Measurements from ENCODE around the gene TRIM62.

TRIM62 gene

DNA sequence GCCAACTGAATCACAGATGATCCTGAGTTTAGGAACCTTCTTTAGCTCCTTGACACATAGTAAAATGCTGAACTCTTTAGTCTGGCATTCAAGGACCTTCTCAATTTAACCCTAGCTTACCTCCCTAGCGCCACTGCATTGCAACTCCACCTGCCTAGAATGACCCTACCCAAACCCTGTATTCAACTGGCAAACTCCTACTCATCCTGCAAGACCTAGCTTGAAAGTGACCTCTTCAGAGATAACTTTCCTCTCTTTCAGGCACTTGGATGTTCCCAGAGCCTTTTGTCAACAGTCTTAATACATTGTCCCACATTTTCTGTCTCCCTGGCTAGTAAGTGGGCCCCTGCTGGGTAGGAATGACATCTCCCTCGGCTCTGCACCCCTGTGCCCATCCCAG lies 19.7 kb downstream of the TRIM62 start:
- DNase-seq (ENCODE audit: low read depth in 2 of 2, low spot score in 1 of 2) = no peak

DNA sequence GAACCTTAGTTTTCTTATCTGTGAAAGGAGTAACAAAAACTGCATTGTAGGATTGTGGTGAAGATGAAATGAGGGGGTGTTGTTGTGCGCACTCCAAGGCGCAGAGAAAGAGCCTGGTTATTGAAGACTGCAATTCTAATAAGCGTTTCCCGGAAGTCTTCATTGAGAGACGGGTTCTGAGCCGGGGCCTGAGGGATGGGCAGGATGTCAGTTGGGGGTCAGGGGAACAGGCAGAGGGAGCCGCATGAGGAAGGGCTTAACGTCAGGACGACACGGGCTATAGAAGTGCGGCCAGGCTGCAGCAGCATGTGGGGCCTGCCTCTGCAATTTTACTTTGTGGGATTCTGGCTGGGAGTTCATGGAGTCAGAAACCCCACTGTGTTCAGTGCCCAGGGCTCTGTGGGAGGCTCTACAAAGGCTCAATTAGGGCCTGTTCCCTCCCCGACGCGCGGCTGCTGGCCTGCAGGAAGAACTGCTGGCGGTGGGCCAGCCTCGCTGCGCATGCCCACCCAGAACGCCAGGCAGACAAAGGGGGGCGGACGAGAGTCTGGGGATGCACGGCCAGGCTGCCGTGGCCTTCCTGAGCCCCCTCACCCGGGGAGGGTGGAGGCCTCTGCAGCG lies 20.7 kb downstream of the TRIM62 start:
- DNase-seq (ENCODE audit: low read depth in 2 of 2, low spot score in 1 of 2) = no peak

DNA sequence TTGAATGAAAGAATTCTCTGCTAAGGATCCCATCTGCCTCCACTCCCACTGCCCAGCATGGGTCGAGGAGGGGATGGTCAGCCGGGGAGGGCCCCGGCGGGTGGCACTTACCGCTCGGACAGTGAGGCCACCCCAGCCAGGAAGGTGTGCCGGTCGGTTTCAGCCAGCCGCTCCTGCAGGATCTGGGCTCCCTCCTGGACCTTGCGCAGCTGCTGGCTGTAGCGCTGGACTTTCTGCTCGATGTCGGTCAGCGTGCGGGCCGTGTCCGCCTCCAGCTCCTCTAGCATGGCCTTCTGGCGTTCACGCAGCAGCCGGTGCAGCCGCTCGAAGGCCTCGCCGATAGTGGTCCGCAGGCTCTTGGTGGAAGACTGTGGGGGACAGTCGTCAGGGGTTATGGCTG lies 22.3 kb downstream of the TRIM62 start:
- DNase-seq (ENCODE audit: low read depth in 2 of 2, low spot score in 1 of 2) = no peak

DNA sequence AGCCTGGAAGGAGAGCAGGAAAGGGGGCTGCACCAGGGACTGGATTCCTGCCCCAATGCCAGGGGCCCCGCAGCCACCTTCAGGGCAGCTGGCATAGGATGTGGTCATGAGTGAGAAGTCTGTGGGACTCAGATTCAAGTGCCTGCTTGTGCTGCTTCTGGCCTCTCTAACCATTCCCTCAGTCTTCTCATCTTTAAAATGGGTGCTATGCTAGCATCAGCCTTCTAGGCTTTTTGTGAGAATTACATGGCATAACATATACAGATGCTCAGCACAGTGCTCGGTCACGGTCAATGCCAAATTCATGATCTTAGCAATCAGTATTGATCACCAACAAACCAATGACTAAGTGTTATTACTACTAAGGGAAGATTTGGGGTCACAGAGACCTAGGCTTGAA lies 23.5 kb downstream of the TRIM62 start:
- no peak for DNase-seq (ENCODE audit: low read depth in 2 of 2, low spot score in 1 of 2)

DNA sequence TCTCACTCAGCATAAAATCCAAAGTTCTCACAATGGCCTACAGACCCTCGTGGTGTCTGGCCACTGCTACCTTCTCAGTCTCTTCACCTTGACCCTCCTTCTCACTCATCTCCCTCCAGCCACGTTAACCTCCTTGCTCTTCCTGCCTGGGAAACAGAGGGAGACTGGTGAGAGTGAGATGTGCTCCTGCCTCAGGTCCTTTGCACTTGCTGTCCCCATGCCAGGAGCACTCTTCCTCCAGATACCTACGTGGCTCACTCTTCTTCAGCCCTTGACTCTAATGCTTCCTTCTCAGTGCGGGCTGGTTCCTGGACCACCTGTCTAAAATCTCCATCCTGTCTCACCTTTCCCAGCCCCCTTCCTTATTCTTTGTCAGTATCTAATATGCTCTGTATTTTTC lies 24.7 kb downstream of the TRIM62 start:
- DNase-seq (ENCODE audit: low read depth in 2 of 2, low spot score in 1 of 2) = no peak

DNA sequence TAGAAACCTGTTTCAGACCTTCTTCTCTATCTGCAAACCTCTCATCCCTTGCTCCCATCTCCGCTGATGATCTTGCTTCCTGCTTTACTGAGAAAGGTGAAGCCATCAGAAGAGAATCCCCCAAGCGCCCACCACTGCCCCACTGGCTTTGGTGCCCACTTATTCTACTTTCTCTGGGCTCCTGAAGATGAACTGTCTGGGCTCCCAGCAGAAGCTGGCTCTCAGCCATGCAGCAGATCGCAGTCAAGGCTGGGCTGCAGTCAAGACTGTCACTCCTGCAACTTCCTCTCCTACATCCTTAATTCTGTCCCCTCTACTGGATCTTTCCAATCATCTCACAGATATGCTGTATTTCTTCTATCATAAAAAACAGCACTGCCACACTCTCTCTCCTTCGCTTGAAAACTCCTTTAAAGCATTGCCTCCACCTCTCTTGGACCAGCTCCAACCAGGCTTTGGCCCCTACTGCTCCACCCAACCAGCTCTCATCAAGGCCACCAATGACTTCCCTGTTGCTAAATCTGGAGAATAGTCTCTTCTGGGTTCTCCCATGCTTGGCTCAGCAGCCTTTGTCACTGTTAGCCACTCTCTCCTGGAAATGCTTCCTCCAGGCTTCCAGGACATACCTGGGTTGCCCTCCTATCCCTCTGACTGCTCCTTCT lies 25.8 kb downstream of the TRIM62 start:
- DNase-seq (ENCODE audit: low read depth in 2 of 2, low spot score in 1 of 2) = no peak

DNA sequence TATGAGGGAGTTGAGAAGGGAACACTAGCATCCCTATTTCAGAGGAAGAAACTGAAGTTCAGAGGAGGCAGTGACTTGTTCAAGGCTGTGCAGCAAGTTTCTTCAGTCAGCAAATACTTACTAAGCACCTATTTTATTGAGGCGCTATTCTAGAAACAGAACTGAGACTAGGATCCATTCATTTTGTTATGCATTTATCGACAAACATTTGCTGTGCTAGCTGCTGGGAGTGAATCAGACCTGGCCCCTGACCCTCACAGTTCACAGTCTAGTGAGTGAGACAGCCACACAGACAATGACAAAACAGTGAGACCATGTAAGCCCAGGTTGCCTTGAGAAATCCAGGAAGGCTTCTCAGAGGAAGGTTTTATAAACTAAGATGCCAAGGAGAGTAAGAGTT lies 28.2 kb downstream of the TRIM62 start:
- no peak for DNase-seq (ENCODE audit: low read depth in 2 of 2, low spot score in 1 of 2)

DNA sequence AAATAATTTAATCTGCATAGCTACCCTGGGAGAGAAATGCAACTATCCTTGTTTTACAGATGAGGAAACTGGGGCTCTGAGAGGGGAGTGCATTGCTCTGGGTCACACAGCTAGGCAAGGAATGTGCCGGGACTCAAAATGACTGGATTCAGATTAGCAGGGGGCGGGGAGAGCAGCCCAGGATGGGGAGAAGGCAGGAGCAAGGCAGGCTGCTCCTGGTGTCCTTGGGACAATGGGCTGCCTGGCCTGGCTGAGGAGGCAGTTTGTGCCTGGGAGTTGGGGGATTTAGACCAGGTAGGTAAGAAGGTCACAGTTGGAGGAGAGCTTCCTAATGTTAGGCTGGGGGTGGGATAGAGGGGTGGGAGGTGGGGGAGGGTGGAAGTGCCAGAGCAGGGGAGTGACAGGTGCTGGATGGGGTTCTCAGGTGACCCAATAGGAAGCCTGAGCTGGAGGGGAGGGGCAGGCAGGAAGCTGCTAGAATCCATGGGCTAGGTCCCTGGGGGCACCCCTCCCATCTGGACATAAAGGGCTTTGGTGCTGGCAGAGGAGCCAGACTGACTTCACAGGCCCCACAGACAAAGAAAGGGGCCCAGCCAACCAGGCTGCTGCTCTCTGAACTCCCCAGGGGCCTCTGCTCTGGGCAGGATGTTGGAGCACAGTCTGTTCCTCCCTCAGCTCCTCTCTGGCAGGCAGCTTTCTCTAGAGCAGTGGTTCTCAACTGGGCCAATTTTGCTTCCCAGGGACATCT lies 29.0 kb downstream of the TRIM62 start:
- no peak for DNase-seq (ENCODE audit: low read depth in 2 of 2, low spot score in 1 of 2)

DNA sequence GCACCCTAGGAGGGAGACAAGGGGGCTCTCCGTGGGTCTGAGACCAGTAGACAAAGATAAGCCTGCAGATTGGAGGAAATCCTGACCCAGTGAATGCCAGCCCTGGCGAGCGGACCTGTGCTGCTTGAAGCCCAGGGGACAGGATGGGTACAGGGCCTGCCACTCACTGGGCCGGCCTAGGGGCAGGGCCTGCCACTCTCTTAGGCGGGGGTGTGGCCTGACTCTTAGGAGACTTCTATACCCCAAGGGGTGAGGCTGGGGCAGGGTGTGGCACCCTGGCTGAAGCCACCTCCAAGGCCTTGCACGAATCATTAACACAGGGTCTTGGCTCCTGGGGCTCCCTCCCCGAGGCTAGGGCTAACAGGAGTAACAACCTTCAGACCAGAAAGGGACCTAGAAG lies 30.7 kb downstream of the TRIM62 start:
- no peak for DNase-seq (ENCODE audit: low read depth in 2 of 2, low spot score in 1 of 2)

DNA sequence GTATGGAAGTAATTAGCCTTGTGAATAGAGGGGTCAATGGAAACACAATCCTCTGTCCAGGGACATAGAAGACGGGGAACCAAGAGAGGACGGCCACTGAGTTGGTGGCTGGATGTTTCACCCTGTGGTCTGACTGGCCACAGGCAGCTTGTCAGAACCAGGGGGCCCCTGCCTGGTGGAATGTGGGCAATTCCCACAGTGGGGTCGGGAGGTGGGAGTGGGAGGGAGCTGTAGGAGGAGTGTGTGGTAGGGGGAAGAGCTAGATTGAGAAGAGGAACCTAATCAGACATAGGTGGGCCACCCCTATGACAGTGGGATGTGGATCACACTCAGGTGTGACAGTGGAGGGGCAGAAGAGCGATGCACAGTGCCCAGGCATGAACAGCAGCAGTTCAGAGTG lies 31.3 kb downstream of the TRIM62 start:
- DNase-seq (ENCODE audit: low read depth in 2 of 2, low spot score in 1 of 2) = no peak

DNA sequence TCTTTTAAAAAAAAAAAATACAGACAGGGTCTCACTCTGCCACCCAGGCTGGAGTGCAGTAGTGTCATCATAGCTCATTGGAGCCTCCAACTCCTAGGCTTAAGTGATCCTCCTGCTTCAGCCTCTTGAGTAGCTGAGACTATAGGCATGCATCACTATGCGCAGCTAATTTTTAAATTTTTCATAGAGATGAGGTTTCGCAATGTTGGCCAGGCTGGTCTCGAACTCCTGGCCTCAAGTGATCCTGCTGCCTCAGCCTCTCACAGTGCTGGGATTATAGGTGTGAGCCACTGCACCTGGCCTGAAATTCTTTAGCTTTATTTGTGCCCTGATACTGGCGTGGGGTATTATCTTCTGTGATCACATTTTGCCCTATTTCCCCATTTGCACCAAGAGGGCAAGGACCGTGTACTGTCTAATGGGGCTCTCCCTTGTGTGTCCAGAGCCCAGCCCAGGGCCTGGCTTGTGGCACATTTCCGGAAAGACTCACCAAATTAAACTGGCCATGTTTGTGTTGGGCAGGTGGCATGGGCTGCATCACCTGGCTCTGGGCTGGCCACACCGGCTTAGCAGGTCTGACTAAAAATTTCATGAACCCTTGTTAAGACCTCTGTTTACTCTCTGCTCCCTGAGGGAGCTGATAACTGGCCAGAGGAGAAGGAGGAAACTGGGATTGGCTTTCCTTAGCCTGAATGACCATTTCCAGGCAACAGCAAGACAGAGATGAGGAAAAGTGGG lies 32.2 kb downstream of the TRIM62 start:
- DNase-seq (ENCODE audit: low read depth in 2 of 2, low spot score in 1 of 2) = no peak

DNA sequence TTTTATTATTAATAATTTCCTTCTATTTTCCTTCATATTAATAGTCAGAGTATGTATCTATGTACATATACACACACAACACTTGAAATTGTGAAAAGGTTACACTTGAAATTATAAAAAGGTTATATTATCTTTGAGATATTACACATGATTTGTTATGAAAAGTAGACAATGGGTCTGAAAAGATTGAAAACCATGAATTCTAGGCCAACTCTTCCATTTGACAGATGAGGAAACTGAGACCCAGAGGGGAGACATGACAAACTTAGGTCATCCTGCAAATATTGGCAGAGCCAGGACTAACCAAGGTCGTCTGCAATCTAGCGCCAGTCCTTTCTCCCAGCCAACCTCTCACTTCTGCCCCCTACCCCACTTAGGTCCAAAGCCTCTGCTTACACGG lies 33.2 kb downstream of the TRIM62 start:
- no peak for DNase-seq (ENCODE audit: low read depth in 2 of 2, low spot score in 1 of 2)

DNA sequence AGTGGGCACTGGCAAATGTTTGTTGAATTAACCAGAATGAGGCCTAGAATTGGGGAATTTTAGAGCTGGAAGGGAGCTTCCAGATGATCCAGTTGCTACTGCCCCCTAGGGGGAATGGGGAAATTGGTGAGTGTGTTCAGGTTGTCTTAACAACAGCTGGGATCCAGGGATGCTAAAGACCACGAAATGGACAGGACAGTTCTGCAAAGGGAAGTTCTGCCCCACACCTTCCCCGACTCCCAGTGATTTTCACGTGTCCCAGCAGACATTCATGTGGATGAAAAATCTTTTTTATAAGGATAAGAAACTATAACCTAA lies 33.9 kb downstream of the TRIM62 start:
- DNase-seq (ENCODE audit: low read depth in 2 of 2, low spot score in 1 of 2) = no peak

DNA sequence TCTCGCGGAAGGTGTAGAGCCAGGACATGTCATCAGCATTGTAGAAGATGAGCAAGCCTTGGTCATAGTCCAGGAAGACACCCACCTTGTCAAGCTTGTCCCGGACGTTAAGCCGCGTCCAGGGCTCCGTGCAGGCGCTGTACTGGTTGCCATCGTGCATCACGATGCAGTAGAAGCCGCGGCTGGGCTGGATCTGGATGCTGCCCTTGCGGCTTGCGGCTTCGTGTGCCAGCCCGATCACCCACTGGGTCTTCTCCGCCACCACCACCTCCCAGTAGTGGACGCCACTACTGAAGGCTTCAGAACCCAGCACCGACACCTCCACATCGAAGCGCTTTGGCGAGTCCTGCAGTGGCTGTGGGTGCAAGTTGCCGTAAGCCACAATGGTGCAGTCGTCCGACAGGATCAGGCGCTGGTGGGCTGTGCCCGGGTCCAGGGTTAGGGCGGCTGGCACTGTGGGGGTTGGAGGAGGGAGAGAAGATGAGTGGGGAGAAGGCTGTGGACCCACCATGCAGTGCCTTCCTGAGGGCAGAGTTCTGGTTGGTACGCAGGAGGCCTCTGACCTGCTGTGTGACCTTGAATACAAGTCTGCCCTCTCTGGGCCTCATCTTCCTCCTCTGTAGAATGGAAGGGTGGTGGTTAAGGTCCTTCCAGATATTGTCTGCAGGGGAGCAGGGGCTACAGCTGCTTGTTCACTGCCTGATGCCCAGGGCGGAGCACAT lies 34.4 kb downstream of the TRIM62 start:
- DNase-seq (ENCODE audit: low read depth in 2 of 2, low spot score in 1 of 2) = no peak

DNA sequence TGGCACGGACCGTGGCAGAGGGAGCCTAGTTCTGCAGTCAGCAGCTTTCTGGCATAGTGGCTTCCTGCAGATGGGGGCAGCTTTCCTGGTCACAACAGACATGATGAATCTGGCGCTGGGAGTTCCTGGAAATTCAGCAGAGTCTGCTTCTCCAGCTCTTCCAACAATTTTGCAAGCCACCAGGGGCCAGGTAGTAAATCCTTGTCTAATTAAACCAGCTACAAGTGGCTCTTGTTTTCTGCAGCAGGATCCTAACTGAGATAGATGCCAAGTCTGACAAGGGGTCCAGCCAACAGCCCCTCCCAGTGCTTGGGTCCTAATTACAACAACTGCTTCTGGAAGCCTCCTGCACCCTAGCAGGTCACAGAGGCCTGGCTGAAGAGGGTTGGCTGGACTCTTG lies 35.8 kb downstream of the TRIM62 start:
- no peak for DNase-seq (ENCODE audit: low read depth in 2 of 2, low spot score in 1 of 2)

DNA sequence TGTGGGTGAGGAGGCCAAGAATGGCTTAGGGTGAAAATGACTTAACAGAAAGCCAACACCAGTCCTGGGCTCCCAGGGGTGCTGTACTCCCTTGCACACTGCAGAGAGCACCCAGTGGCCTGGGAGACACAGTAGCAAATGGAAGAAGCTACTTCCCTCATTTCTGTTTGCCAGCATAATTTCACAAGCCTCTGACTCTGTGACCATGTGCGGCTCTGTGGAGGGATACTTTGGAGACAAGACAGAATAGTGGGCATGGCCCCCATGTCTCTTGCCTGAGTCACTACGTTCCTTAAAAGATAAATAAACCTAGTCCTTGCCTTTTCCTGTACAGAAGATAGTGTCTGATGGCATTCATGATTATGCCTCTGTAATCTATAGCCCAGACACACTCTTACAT lies 38.1 kb downstream of the TRIM62 start:
- DNase-seq (ENCODE audit: low read depth in 2 of 2, low spot score in 1 of 2) = no peak

DNA sequence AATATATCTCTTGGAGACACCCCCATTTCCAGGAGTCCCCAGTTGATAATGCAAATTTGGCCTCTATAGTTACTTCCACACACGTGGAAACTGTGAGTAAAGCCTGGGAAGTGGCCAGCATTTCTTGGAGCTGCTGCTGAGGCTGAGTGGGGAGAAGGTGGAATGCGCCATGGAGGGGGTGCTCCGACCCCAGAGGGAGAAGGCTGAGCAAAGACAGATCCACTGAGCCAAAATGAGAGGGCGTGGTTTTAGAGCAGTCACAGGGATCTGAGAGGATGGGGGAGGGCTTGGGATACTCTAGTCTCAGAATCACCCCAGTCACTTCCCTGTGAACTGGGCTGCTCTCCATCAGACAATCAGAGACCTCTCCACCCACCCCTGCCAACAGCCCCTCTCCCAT lies 38.7 kb downstream of the TRIM62 start:
- no peak for DNase-seq (ENCODE audit: low read depth in 2 of 2, low spot score in 1 of 2)

DNA sequence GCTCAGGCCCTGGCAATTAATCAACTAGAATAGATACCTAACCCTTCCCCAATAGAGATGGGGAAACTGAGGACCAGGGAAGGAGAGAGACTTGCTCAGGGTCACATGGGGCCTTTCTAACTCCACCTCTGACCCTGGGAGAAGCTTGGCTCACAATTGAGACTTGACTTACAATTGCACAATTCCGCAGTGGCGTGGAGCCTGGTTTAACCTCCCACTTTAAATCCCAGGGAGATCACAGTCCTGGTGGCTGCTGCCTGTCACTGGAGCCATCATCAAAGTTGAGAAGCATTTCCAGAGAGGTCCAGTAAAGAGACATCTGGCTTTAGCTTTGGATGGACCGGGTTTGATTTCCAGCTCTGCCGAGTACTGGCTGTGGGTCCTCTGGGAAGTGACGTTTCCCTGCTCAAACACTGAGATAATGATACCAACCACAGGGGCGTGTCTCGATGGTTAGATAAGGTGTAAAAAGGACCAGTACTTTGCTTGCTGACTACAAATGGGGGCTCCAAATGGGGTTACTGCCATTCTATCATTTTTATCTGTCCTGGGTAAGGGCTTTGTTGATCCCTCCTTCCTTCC lies 39.3 kb downstream of the TRIM62 start:
- DNase-seq (ENCODE audit: low read depth in 2 of 2, low spot score in 1 of 2) = no peak

DNA sequence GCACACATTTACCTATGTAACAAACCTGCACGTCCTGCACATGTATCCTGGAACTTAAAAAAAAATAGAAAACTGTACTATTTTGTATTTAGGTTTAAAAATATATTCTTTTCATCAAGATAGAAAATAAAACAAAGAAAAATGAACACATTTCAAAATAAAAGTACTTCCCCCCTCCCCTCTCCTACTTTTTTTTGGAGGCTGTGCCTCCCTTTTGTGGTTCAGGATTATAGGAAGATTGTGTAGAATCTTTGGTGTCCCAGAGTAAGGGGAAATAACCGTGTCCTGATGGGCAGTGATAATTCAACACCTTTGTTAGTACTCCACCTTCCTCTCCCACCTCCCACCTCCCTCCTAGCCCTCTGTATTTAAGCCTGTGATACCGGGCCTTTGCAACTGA lies 40.1 kb downstream of the TRIM62 start:
- no peak for DNase-seq (ENCODE audit: low read depth in 2 of 2, low spot score in 1 of 2)

DNA sequence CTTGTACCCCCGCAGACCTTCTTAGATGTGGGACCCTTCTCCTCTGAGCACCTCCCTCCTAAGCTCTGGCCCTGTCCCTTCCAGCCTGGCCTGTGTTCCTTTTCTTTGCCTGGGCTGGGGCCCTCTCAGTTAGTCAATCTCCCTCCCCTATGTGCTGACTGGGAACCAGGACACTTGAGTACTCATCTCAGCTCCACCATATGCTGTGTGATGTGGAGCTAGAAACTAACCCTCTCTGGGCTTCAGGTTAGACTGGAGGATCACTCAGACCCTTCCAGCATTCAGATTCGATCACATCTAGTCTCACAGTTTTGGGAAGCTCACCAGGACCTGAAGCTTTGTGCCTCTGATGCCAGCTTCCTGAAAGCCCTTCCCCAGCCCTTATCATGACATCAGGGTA lies 40.6 kb downstream of the TRIM62 start:
- no peak for DNase-seq (ENCODE audit: low read depth in 2 of 2, low spot score in 1 of 2)
